ENCODE data around the gene RANBP6.

Gene RANBP6

GRCh38 chr9:6006749-6007057 lies 8.7 kb downstream of the RANBP6 start:
- no peak for DNase-seq

GRCh38 chr9:6000955-6001354 lies 14.5 kb downstream of the RANBP6 start:
- no peak for DNase-seq

GRCh38 chr9:5999443-6000101 lies 15.9 kb downstream of the RANBP6 start:
- DNase-seq, result no peak

- DNase-seq, result no peak
Measured at GRCh38 chr9:5994493-5994892, 20.9 kb downstream of the RANBP6 start.

GRCh38 chr9:5988265-5988664 lies 27.2 kb downstream of the RANBP6 start:
- DNase-seq, result no peak

- DNase-seq, result no peak
Measured at GRCh38 chr9:5983042-5983441, 32.4 kb downstream of the RANBP6 start.

GRCh38 chr9:5982317-5982716 lies 33.1 kb downstream of the RANBP6 start:
- no peak for DNase-seq

- no peak for DNase-seq
Measured at GRCh38 chr9:5978523-5978922, 36.9 kb downstream of the RANBP6 start.

- DNase-seq, result no peak
Measured at GRCh38 chr9:5976674-5977397, 38.6 kb downstream of the RANBP6 start.

- no peak for DNase-seq
Measured at GRCh38 chr9:5971740-5972139, 43.7 kb downstream of the RANBP6 start.

Measured in activated gamma-delta T cell (primary cell).